MCF 10A (cell line): ENCODE data around the gene RRM2. TPM values are rescaled to one million over a fixed set of nuclear protein-coding genes. Genes with fewer than 3 reads are reported as not detected.

Experiments used
- BruUV-seq: library from RNA; stranded (reverse); fragments of 400-500 nt; replicated peaks from 2 replicates; lab custom pipeline; 2021; lab: Mats Ljungman, UMichigan
- CTCF ChIA-PET: fragments of 300-600 bp; sonication (Branson Sonifier 250); formaldehyde crosslinking; extraction: SDS; loops from one replicate; lab custom pipeline; 2021; ENCODE audit warnings: antibody characterized with exemption, inconsistent platforms; lab: Yijun Ruan, JAX
- POLR2A ChIA-PET: fragments of 300-600, 350-650 bp; sonication (Branson Sonifier 250); formaldehyde crosslinking; extraction: SDS; loops from one replicate; lab custom pipeline; 2020; ENCODE audit warnings: antibody characterized with exemption, inconsistent platforms; lab: Yijun Ruan, JAX
- DNase-seq: peaks from one replicate; pipeline ENCODE4 v3.0.0-alpha.2; 2018; ENCODE audit not compliant: unreplicated experiment
- H3K27ac Mint-ChIP-seq: one replicate; pipeline ENCODE4 v1.8.0; 2022; ENCODE audit warnings: mild to moderate bottlenecking, low read depth, mixed read lengths; ENCODE audit not compliant: unreplicated experiment
- H3K27me3 Mint-ChIP-seq: one replicate; pipeline ENCODE4 v1.8.0; 2022; ENCODE audit warnings: mixed read lengths; ENCODE audit not compliant: insufficient read depth, unreplicated experiment
- H3K36me3 Mint-ChIP-seq: one replicate; pipeline ENCODE4 v1.8.0; 2022; ENCODE audit warnings: mild to moderate bottlenecking, moderate library complexity, mixed read lengths; ENCODE audit not compliant: insufficient read depth, unreplicated experiment
- H3K4me1 Mint-ChIP-seq: one replicate; pipeline ENCODE4 v1.8.0; 2022; ENCODE audit warnings: mixed read lengths; ENCODE audit not compliant: insufficient read depth, unreplicated experiment
- H3K4me3 Mint-ChIP-seq: one replicate; pipeline ENCODE4 v1.8.0; 2022; ENCODE audit warnings: mild to moderate bottlenecking, moderate library complexity, mixed read lengths; ENCODE audit not compliant: unreplicated experiment
- H3K9me3 Mint-ChIP-seq: one replicate; pipeline ENCODE4 v1.8.0; 2022; ENCODE audit warnings: mixed read lengths; ENCODE audit not compliant: unreplicated experiment
- intact Hi-C: fragments of 100-400 bp; cut with micrococcal nuclease; formaldehyde crosslinking; loops from 2 replicates; pipeline ENCODE4 v1.14.1; 2022
- total RNA-seq: library from RNA; stranded (reverse); gene quantifications from 2 replicates; pipeline ENCODE4 v1.2.3, GENCODE V29; 2022
- TF ChIP-seq, protein P1 (sequence below): fragments of 200-600 bp; IDR thresholded peaks from one replicate; pipeline ENCODE4 v1.8.0; 2022; ENCODE audit warnings: antibody characterized with exemption, mild to moderate bottlenecking; ENCODE audit not compliant: unreplicated experiment

RRM2 gene
- total RNA-seq, 1 experiment from 2014 or later, result 41.8 TPM

DNA sequence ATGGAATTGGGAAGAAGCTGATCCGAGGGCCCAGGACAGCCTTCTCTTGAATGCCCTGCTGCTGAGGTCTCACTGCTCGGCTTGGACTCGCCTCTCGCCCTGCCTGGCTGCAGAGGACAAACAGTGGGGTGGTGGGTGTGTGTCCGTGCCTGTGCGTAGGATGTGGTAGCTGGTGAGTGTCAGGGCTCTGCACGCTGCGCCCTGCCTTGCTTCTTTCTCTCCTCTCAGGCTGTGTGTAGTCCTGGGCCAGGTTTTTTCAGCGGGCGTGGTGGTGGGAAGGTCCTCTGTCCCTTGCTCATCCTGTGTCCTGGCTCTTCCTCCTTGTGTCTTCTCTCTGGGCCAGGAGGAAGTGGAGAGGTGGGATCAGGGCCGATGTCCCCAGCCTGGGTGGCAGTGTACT lies 44.8 kb downstream of the RRM2 start:
- BruUV-seq, result no TSS peak
- Mint-ChIP-seq H3K36me3 (no peaks in the 10 kb centered on the region), H3K27ac (no peak overlapping the region), H3K4me3 (no peak overlapping the region), H3K4me1 (peaks cover 5% of the 10 kb centered on the region), H3K27me3 (no peaks in the 10 kb centered on the region), H3K9me3 (no peaks in the 10 kb centered on the region)
- DNase-seq, result no peak
- ChIA-PET CTCF (interaction anchor here (0.7 kb wide), 1 partner anchor 23 kb away, joined by 3 read pairs; no protein-coding TSS in a partner anchor), POLR2A (no interaction called here)
- intact Hi-C loops, result no loop called here
- TF ChIP-seq, protein P1, sequence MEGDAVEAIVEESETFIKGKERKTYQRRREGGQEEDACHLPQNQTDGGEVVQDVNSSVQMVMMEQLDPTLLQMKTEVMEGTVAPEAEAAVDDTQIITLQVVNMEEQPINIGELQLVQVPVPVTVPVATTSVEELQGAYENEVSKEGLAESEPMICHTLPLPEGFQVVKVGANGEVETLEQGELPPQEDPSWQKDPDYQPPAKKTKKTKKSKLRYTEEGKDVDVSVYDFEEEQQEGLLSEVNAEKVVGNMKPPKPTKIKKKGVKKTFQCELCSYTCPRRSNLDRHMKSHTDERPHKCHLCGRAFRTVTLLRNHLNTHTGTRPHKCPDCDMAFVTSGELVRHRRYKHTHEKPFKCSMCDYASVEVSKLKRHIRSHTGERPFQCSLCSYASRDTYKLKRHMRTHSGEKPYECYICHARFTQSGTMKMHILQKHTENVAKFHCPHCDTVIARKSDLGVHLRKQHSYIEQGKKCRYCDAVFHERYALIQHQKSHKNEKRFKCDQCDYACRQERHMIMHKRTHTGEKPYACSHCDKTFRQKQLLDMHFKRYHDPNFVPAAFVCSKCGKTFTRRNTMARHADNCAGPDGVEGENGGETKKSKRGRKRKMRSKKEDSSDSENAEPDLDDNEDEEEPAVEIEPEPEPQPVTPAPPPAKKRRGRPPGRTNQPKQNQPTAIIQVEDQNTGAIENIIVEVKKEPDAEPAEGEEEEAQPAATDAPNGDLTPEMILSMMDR, result no peak

DNA sequence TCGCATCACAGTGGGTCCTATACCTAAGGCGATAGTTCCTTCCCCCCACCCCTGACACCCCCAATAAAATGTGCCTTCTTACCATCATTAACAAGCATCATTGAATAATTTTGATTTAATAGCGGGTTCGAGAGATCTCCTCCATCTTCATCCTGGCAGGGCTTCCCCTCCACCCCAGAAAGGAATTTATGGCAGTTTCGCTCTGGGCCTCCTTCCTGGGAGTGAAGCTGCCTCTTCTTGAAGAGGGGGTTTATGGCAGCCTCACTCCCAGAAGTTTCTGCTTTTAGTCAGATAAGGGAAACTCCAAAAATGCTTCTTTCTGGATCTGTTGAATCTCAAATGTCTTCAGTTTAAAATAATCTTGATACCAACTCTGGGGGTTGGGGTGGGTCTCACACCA lies 45.7 kb downstream of the RRM2 start:
- CTCF ChIA-PET, result no interaction called here
- H3K27ac Mint-ChIP-seq, result no peak overlapping the region
- no TSS peak for BruUV-seq

DNA sequence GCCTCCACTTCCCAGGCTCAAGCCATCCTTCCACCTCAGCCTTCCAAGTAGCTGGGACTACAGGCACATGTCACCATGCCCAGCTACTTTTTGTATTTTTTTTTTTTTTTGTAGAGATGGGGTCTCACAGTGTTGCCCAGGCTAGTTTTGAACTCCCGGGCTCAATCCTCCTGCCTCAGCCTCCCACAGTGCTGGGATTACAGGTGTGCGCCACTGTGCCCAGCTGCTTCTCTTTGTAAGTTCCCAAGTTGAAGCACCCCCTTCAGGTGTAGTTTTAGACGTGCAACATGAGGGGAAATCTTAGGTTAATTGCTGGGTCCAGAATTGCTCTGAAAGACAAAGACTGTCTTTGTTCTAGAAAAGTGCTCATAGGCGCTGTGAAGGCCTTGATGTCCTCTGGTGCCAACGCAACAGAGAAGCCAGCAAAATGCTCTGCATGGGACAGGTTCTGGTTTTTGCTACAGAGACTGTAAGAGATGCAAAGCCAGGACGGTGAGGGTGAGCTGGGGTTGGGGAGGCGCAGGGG lies 46.6 kb downstream of the RRM2 start:
- H3K36me3 Mint-ChIP-seq, result no peaks in the 10 kb centered on the region
- H3K9me3 Mint-ChIP-seq, result no peaks in the 10 kb centered on the region
- POLR2A ChIA-PET, result no interaction called here
- TF ChIP-seq, protein P1, result no peak
- no peaks in the 10 kb centered on the region for H3K27me3 Mint-ChIP-seq
- no TSS peak for BruUV-seq
- intact Hi-C loops, result no loop called here
- H3K27ac Mint-ChIP-seq, result no peak overlapping the region
- H3K4me3 Mint-ChIP-seq, result no peak overlapping the region
- CTCF ChIA-PET, result no interaction called here
- DNase-seq, result no peak
- peaks cover 5% of the 10 kb centered on the region for H3K4me1 Mint-ChIP-seq

More for the DNA sequence above, 45.7 kb downstream of the RRM2 start:
- POLR2A ChIA-PET, result no interaction called here
- Mint-ChIP-seq H3K4me1 (peaks cover 5% of the 10 kb centered on the region), H3K4me3 (no peak overlapping the region), H3K27me3 (no peaks in the 10 kb centered on the region), H3K36me3 (no peaks in the 10 kb centered on the region), H3K9me3 (no peaks in the 10 kb centered on the region)
- DNase-seq, result no peak
- intact Hi-C loops, result no loop called here
- TF ChIP-seq, protein P1, result no peak

DNA sequence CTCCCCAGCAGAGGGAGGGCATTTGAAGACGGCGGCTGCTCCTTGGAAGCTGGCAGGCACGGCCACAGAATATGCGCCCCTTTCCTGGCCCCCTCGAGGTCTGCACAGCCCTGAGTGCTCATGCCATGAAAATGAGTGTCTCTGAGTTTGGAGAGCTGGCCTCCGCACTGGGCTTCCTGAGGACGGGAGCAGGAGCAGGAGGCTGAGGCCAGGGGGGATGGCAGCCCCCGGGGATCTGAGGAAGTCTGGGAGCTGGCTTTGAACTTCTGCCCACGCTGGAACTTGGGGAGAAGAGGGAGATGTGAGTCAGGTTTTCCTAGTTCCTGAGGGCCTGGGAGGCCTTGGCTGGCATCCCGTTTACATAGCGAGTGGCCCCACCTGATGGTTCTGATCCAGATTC lies 47.0 kb downstream of the RRM2 start:
- no peaks in the 10 kb centered on the region for H3K9me3 Mint-ChIP-seq

More for the DNA sequence above, 47.0 kb downstream of the RRM2 start:
- intact Hi-C loops, result no loop called here
- H3K4me1 Mint-ChIP-seq, result peaks cover 5% of the 10 kb centered on the region
- H3K4me3 Mint-ChIP-seq, result no peak overlapping the region
- no peak overlapping the region for H3K27ac Mint-ChIP-seq
- POLR2A ChIA-PET, result no interaction called here
- no peaks in the 10 kb centered on the region for H3K27me3 Mint-ChIP-seq
- TF ChIP-seq, protein P1, result no peak
- CTCF ChIA-PET, result no interaction called here
- DNase-seq, result peak; percentile 25
- BruUV-seq, result no TSS peak
- no peaks in the 10 kb centered on the region for H3K36me3 Mint-ChIP-seq
